ENCODE results near the gene IGF2R.

- no peak for TF ChIP-seq CTCF (IDR thresholded peaks at IDR 0.05)
- TF ChIP-seq POLR2A (IDR thresholded peaks at IDR 0.05) = no peak
These were observed 137.1 kb downstream of the IGF2R start for GRCh38 chr6:160106010-160106409.
